Spinal cord (tissue), 10 donors: ENCODE data around the gene TJAP1. TPM values are rescaled to one million over a fixed set of nuclear protein-coding genes. Genes with fewer than 3 reads are reported as not detected.

Experiments used
- DNase-seq, 6 donors: peaks; one replicate each; pipeline versions ENCODE4 v3.0.0 to v3.0.0-alpha.2; 2013 to 2015; ENCODE audit warnings: low spot score in 6 of 6, low read depth in 4 of 6
- H3K27ac ChIP-seq: one replicate; pipeline ENCODE4 v1.5.1; 2013; ENCODE audit warnings: low read depth, low read length, control low read depth
- H3K27me3 ChIP-seq: one replicate; pipeline ENCODE4 v1.6.1; 2013; ENCODE audit warnings: low read length; ENCODE audit not compliant: control insufficient read depth, insufficient read depth
- H3K36me3 ChIP-seq: one replicate; pipeline ENCODE4 v1.6.1; 2013; ENCODE audit warnings: low read length; ENCODE audit not compliant: control insufficient read depth, insufficient read depth
- H3K4me1 ChIP-seq: one replicate; pipeline ENCODE4 v1.6.1; 2013; ENCODE audit warnings: low read length; ENCODE audit not compliant: control insufficient read depth, insufficient read depth
- H3K4me3 ChIP-seq: one replicate; pipeline ENCODE4 v1.5.1; 2013; ENCODE audit warnings: low read depth, low read length, control low read depth
- H3K9me3 ChIP-seq: one replicate; pipeline ENCODE4 v1.6.1; 2013; ENCODE audit warnings: low read length; ENCODE audit not compliant: control insufficient read depth, insufficient read depth
- WGBS: methylation state at CpG from one replicate; pipeline ENCODE4 v1.1.5; 2013; ENCODE audit warnings: missing lambda C conversion rate; ENCODE audit not compliant: insufficient coverage; 5-methylcytosine and 5-hydroxymethylcytosine counted together
- polyA plus RNA-seq, 2 donors: library from polyadenylated mRNA; unstranded; fragments of 120-200 nt; gene quantifications; one replicate each; pipeline ENCODE4 v1.2.1, GENCODE V29; 2013; ENCODE audit not compliant: insufficient read length in 2 of 2
- total RNA-seq, 2 donors: library from RNA; depleted of rRNA in 1 of 2; stranded (reverse); fragments of 120-200 nt in 1 of 2; fragments of >200 nt in 1 of 2; gene quantifications; one replicate each; pipeline versions ENCODE4 v1.2.3 to v1.2.4, GENCODE V29; 2013 to 2014
- donor health status: healthy.

Gene TJAP1
- total and polyA plus RNA-seq, 4 donors: 8.8 to 46.4 (median 26.1) TPM

GRCh38 chr6:43506171-43506570 lies 28.8 kb downstream of the TJAP1 start:
- H3K4me3 ChIP-seq: peak overlapping the region; percentile 0
- no peaks in the 10 kb centered on the region for H3K9me3 ChIP-seq
- WGBS: no CpG with 5 or more reads among the region's 3 CpGs
- no peak overlapping the region for H3K27ac ChIP-seq
- peaks cover 66% of the 10 kb centered on the region for H3K36me3 ChIP-seq
- no peak for DNase-seq
- no peaks in the 10 kb centered on the region for H3K27me3 ChIP-seq
- H3K4me1 ChIP-seq: peaks cover 54% of the 10 kb centered on the region

- H3K4me1 ChIP-seq: peaks cover 52% of the 10 kb centered on the region
- 23% methylated on average over 11 of the region's 14 CpGs for WGBS
- DNase-seq: peak; percentile 57 to 94 (median 80)
- no peak overlapping the region for H3K27ac ChIP-seq
- H3K36me3 ChIP-seq: peaks cover 66% of the 10 kb centered on the region
- H3K4me3 ChIP-seq: peak overlapping the region; percentile 0
- no peaks in the 10 kb centered on the region for H3K27me3 ChIP-seq
- H3K9me3 ChIP-seq: no peaks in the 10 kb centered on the region
Measured at GRCh38 chr6:43506667-43507471, 29.5 kb downstream of the TJAP1 start.

DNA sequence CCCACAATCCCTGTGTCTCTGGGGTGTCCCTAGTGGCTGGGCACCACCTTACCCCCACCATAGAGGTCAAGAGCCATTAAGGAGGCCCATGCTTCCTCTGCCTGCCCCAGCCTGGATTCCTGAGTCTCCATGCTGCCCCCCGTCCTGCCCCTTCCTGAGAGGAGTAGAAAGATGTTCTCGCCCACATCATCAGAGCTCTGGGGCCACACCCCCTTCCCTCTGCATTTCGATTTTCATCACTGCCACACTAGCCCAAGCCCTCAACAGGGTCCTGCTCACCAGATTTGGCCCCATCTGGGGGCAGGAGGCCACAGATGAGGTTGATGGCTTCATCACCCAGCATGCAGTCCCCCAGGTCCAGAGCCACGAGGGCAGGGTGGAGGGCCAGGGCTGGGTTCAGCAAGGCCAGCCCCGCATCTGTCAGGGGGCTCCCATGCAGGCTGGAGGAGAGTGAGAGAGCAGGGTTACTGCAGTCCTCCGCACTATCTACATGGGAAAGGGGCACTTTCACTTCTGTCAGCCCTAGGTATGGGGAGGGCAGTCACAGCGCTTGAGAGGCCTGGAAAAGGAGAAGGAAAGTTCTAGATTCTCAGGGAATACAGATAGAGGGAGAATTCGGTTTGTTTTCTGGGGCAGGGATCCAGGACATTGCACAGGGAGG lies 31.2 kb downstream of the TJAP1 start:
- H3K27ac ChIP-seq: no peak overlapping the region
- no peak for DNase-seq
- peaks cover 66% of the 10 kb centered on the region for H3K36me3 ChIP-seq
- WGBS: 60% methylated on average over 8 of the region's 8 CpGs
- H3K4me1 ChIP-seq: peaks cover 44% of the 10 kb centered on the region
- H3K4me3 ChIP-seq: peak overlapping the region; percentile 31
- H3K9me3 ChIP-seq: no peaks in the 10 kb centered on the region
- H3K27me3 ChIP-seq: no peaks in the 10 kb centered on the region

- H3K4me1 ChIP-seq: peaks cover 44% of the 10 kb centered on the region
- H3K36me3 ChIP-seq: peaks cover 68% of the 10 kb centered on the region
- H3K9me3 ChIP-seq: no peaks in the 10 kb centered on the region
- 8% methylated on average over 69 of the region's 69 CpGs for WGBS
- H3K4me3 ChIP-seq: peak overlapping the region; percentile 50
- DNase-seq: peak in 2 of 6 donors; percentile 41 to 61
- H3K27me3 ChIP-seq: no peaks in the 10 kb centered on the region
- H3K27ac ChIP-seq: no peak overlapping the region
Measured at GRCh38 chr6:43509142-43509983, 32.0 kb downstream of the TJAP1 start.

GRCh38 chr6:43509984-43510826 lies 32.8 kb downstream of the TJAP1 start, which contains the start of gene LRRC73:
LRRC73 (minus strand) TSS chr6:43510346; CDS start chr6:43509785, 561 bp downstream.
- Histone ChIP-seq H3K36me3 (peaks cover 68% of the 10 kb centered on the region), H3K4me1 (peaks cover 46% of the 10 kb centered on the region), H3K27me3 (no peaks in the 10 kb centered on the region), H3K9me3 (no peaks in the 10 kb centered on the region), H3K27ac (peak within 1 kb of the TSS; percentile 78), H3K4me3 (peak within 1 kb of the TSS; percentile 50)
- 3% methylated on average over 92 of the region's 96 CpGs for WGBS
- peak; percentile 71 to 94 (median 80) for DNase-seq

GRCh38 chr6:43510827-43511163 lies 33.4 kb downstream of the TJAP1 start:
- DNase-seq: no peak
- peaks cover 66% of the 10 kb centered on the region for H3K36me3 ChIP-seq
- 65% methylated on average over 9 of the region's 10 CpGs for WGBS
- peaks cover 52% of the 10 kb centered on the region for H3K4me1 ChIP-seq
- no peaks in the 10 kb centered on the region for H3K27me3 ChIP-seq
- no peaks in the 10 kb centered on the region for H3K9me3 ChIP-seq
- H3K4me3 ChIP-seq: peak overlapping the region; percentile 50
- peak overlapping the region; percentile 78 for H3K27ac ChIP-seq

GRCh38 chr6:43511824-43512415 lies 34.5 kb downstream of the TJAP1 start:
- Histone ChIP-seq H3K27me3 (no peaks in the 10 kb centered on the region), H3K36me3 (peaks cover 59% of the 10 kb centered on the region), H3K9me3 (no peaks in the 10 kb centered on the region), H3K4me3 (no peak overlapping the region), H3K4me1 (peaks cover 49% of the 10 kb centered on the region), H3K27ac (no peak overlapping the region)
- DNase-seq: no peak
- WGBS: 84% methylated on average over 7 of the region's 11 CpGs

DNA sequence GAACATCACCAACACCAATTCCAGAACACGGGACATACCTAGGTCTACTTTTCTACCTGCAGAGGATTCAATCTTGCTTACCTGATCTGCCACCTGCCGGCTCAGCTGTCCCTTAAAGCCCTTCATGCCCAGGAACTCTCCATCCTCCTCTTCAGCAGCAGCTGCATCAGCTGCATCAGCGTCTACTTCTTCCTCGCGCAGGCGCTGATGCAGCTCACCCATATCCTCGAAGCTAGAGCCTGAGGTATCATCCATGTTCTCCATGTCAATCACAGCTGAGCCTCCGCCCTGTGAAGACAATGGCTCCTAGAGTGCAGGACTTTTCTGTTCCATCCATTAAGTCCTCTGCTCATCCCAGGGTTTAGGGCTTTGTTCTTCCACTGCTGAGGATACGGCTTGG lies 38.4 kb downstream of the TJAP1 start:
- Histone ChIP-seq H3K36me3 (peaks cover 57% of the 10 kb centered on the region), H3K4me1 (peaks cover 22% of the 10 kb centered on the region), H3K9me3 (no peaks in the 10 kb centered on the region), H3K27ac (no peak overlapping the region), H3K27me3 (no peaks in the 10 kb centered on the region), H3K4me3 (peak overlapping the region; percentile 98)
- no peak for DNase-seq
- 82% methylated on average over 9 of the region's 9 CpGs for WGBS
